Activated CD8-positive, alpha-beta T cell treated with anti-CD3 and anti-CD28 coated beads for 36 hours (primary cell): ENCODE data around the gene WWC2. TPM values are rescaled to one million over a fixed set of nuclear protein-coding genes. Genes with fewer than 3 reads are reported as not detected.

ENCODE experiments used
- ATAC-seq: fragments of 200-7000 bp; cut with Tn5 transposase; one replicate; pipeline ENCODE4 v1.10.0; 2021; ENCODE audit warnings: mild to moderate bottlenecking, moderate library complexity
- CTCF ChIA-PET: fragments of 350-600 bp; sonication (Branson Sonifier 250); formaldehyde crosslinking; loops from one replicate; lab custom pipeline; 2021; ENCODE audit warnings: antibody characterized with exemption; lab: Charles Lee
- POLR2A ChIA-PET: fragments of 350-600 bp; sonication (Branson Sonifier 250); formaldehyde crosslinking; loops from one replicate; lab custom pipeline; 2021; ENCODE audit warnings: antibody characterized with exemption; lab: Charles Lee
- DNase-seq: peaks from one replicate; pipeline ENCODE4 v3.0.0-alpha.2; 2020
- H3K27ac Mint-ChIP-seq: one replicate; pipeline ENCODE4 v1.8.0; 2021; ENCODE audit warnings: mild to moderate bottlenecking, mixed read lengths
- H3K27me3 Mint-ChIP-seq: one replicate; pipeline ENCODE4 v1.8.0; 2021; ENCODE audit warnings: mixed read lengths
- H3K36me3 Mint-ChIP-seq: one replicate; pipeline ENCODE4 v1.8.0; 2021; ENCODE audit warnings: low read depth, mixed read lengths
- H3K4me1 Mint-ChIP-seq: one replicate; pipeline ENCODE4 v1.8.0; 2021; ENCODE audit warnings: low read depth, mixed read lengths
- H3K4me3 Mint-ChIP-seq: one replicate; pipeline ENCODE4 v1.8.0; 2021; ENCODE audit warnings: mild to moderate bottlenecking, moderate library complexity, mixed read lengths
- H3K9me3 Mint-ChIP-seq: one replicate; pipeline ENCODE4 v1.8.0; 2021; ENCODE audit warnings: mixed read lengths
- CTCF ChIP-seq: fragments of 200-600 bp; IDR thresholded peaks from one replicate; pipeline ENCODE4 v1.8.0; 2022; ENCODE audit warnings: antibody characterized with exemption, mild to moderate bottlenecking
- intact Hi-C: fragments of 100-400 bp; cut with micrococcal nuclease; formaldehyde crosslinking; loops from one replicate; pipeline ENCODE4 v1.10.0; 2022
- total RNA-seq, 2 experiments: library from RNA; stranded (reverse); gene quantifications; one replicate each; pipeline ENCODE4 v1.2.3, GENCODE V29; 2021

Gene WWC2
- total RNA-seq, 2 experiments from 2014 or later = 1.9 TPM

- no peaks in the 10 kb centered on the region for H3K9me3 Mint-ChIP-seq
These were observed 261.3 kb downstream of the WWC2 start for GRCh38 chr4:183360161-183360919.

GRCh38 chr4:183362036-183362435 is 263.0 kb downstream of the WWC2 start:
- no peak overlapping the region for H3K27ac Mint-ChIP-seq
- ChIA-PET POLR2A (no interaction called here), CTCF (no interaction called here)
- DNase-seq = no peak
- intact Hi-C loops = no loop called here
- no peaks in the 10 kb centered on the region for H3K9me3 Mint-ChIP-seq
- no peaks in the 10 kb centered on the region for H3K27me3 Mint-ChIP-seq
- ATAC-seq = no peak
- H3K4me1 Mint-ChIP-seq = no peaks in the 10 kb centered on the region
- no peaks in the 10 kb centered on the region for H3K36me3 Mint-ChIP-seq
- H3K4me3 Mint-ChIP-seq = no peak overlapping the region
- no peak for TF ChIP-seq CTCF

More at GRCh38 chr4:183360161-183360919, 261.3 kb downstream of the WWC2 start:
- Mint-ChIP-seq H3K36me3 (no peaks in the 10 kb centered on the region), H3K27me3 (no peaks in the 10 kb centered on the region), H3K4me3 (no peak overlapping the region), H3K27ac (no peak overlapping the region), H3K4me1 (no peaks in the 10 kb centered on the region)
- no peak for DNase-seq
- no peak for ATAC-seq
- intact Hi-C loops = no loop called here
- POLR2A ChIA-PET = interaction anchor here (0.6 kb wide), 1 partner anchor 315 kb away, joined by 4 read pairs; no protein-coding TSS in a partner anchor
- no peak for TF ChIP-seq CTCF
- CTCF ChIA-PET = no interaction called here

- CTCF ChIA-PET = no interaction called here
These were observed 264.0 kb downstream of the WWC2 start for GRCh38 chr4:183362916-183363542.

GRCh38 chr4:183364025-183364424 is 265.0 kb downstream of the WWC2 start:
- no peak for DNase-seq
- no peaks in the 10 kb centered on the region for H3K27me3 Mint-ChIP-seq
- H3K4me1 Mint-ChIP-seq = no peaks in the 10 kb centered on the region
- no peak overlapping the region for H3K4me3 Mint-ChIP-seq
- no peak overlapping the region for H3K27ac Mint-ChIP-seq
- H3K36me3 Mint-ChIP-seq = no peaks in the 10 kb centered on the region
- ChIA-PET POLR2A (no interaction called here), CTCF (no interaction called here)
- no peak for ATAC-seq
- intact Hi-C loops = no loop called here
- TF ChIP-seq CTCF = no peak
- H3K9me3 Mint-ChIP-seq = no peaks in the 10 kb centered on the region

More at GRCh38 chr4:183362916-183363542, 264.0 kb downstream of the WWC2 start:
- no peak for TF ChIP-seq CTCF
- no peaks in the 10 kb centered on the region for H3K9me3 Mint-ChIP-seq
- no peak overlapping the region for H3K4me3 Mint-ChIP-seq
- no peaks in the 10 kb centered on the region for H3K4me1 Mint-ChIP-seq
- intact Hi-C loops = no loop called here
- DNase-seq (no peak), ATAC-seq (no peak)
- H3K36me3 Mint-ChIP-seq = no peaks in the 10 kb centered on the region
- no peak overlapping the region for H3K27ac Mint-ChIP-seq
- POLR2A ChIA-PET = interaction anchor here (0.5 kb wide), 1 partner anchor 314 kb away, joined by 3 read pairs; no protein-coding TSS in a partner anchor
- no peaks in the 10 kb centered on the region for H3K27me3 Mint-ChIP-seq

GRCh38 chr4:183366206-183366835 is 267.3 kb downstream of the WWC2 start:
- CTCF ChIA-PET = no interaction called here
- Mint-ChIP-seq H3K27me3 (peaks cover 2% of the 10 kb centered on the region), H3K36me3 (no peaks in the 10 kb centered on the region), H3K27ac (no peak overlapping the region), H3K4me3 (no peak overlapping the region), H3K9me3 (no peaks in the 10 kb centered on the region), H3K4me1 (no peaks in the 10 kb centered on the region)
- POLR2A ChIA-PET = no interaction called here
- ATAC-seq (no peak), DNase-seq (no peak)
- no peak for TF ChIP-seq CTCF
- intact Hi-C loops = no loop called here
